K562 (cell line): ENCODE results near the gene KDF1. TPM values are rescaled to one million over a fixed set of nuclear protein-coding genes. Genes with fewer than 3 reads are reported as not detected.

Source experiments
- CAMTA2 ChIP-seq: fragments of 250-450 bp; sonication (Bioruptor Pico); conservative IDR thresholded peaks from 2 replicates; pipeline ENCODE4 v1.5.1; 2022
- FOXA1 ChIP-seq: fragments of 450-650 bp; IDR thresholded peaks from 2 replicates; pipeline ENCODE4 v1.6.1; 2016; ENCODE audit warnings: mild to moderate bottlenecking, borderline replicate concordance
- FOXA3 ChIP-seq, 2 experiments: fragments of 450-650 bp in 1 of 2; sonication (generic) in 1 of 2; formaldehyde crosslinking; IDR thresholded peaks in 1 of 2; conservative IDR thresholded peaks in 1 of 2; 2 replicates each; pipeline versions ENCODE4 v1.4.0 to v1.8.0; 2020 to 2022; ENCODE audit warnings: mild to moderate bottlenecking in 2 of 2, missing genetic modification reagents in 1 of 2
- HDAC6 ChIP-seq: IDR thresholded peaks from 2 replicates; pipeline ENCODE4 v1.6.1; 2012; ENCODE audit warnings: low read depth, mild to moderate bottlenecking, control low read depth, inconsistent platforms, low read length, moderate library complexity
- HNRNPL ChIP-seq: fragments of 200-400 bp; formaldehyde crosslinking; IDR thresholded peaks from 2 replicates; pipeline ENCODE4 v1.6.1; 2017; ENCODE audit warnings: low read depth, mild to moderate bottlenecking, low read length
- KLF10 ChIP-seq: fragments of 250-450 bp; sonication (Bioruptor Pico); IDR thresholded peaks from 2 replicates; pipeline ENCODE4 v1.6.1; 2021; ENCODE audit warnings: matching md5 sums
- L3MBTL2 ChIP-seq: fragments of 450-650 bp; IDR thresholded peaks from 2 replicates; pipeline ENCODE4 v1.6.1; 2016; ENCODE audit warnings: mild to moderate bottlenecking, moderate library complexity
- NCOA6 ChIP-seq: fragments of 450-650 bp; IDR thresholded peaks from 2 replicates; pipeline ENCODE4 v1.6.1; 2017; ENCODE audit warnings: mild to moderate bottlenecking
- NELFE ChIP-seq: IDR thresholded peaks from 2 replicates; pipeline ENCODE4 v1.6.1; 2011; ENCODE audit warnings: mild to moderate bottlenecking; ENCODE audit not compliant: insufficient read depth, insufficient read length
- PRMT5 ChIP-seq: sonication (generic); formaldehyde crosslinking; IDR thresholded peaks from 2 replicates; pipeline ENCODE4 v1.5.0; 2020; ENCODE audit warnings: missing genetic modification reagents
- PTRF ChIP-seq: fragments of 450-650 bp; IDR thresholded peaks from 2 replicates; pipeline ENCODE4 v1.6.1; 2016; ENCODE audit warnings: mild to moderate bottlenecking, missing genetic modification characterization, missing compliant biosample characterization
- PYGO2 ChIP-seq: fragments of 450-650 bp; IDR thresholded peaks from 2 replicates; pipeline ENCODE4 v1.6.1; 2016; ENCODE audit warnings: mild to moderate bottlenecking, missing genetic modification characterization, moderate library complexity, missing compliant biosample characterization
- RBM25 ChIP-seq: fragments of 200-400 bp; formaldehyde crosslinking; IDR thresholded peaks from 2 replicates; pipeline ENCODE4 v1.6.1; 2018; ENCODE audit warnings: low read length, low read depth, moderate library complexity; ENCODE audit not compliant: severe bottlenecking
- SAP30 ChIP-seq: fragments of 200-600 bp; sonication (generic); IDR thresholded peaks from 2 replicates; pipeline ENCODE4 v1.6.1; 2012; ENCODE audit warnings: borderline replicate concordance, low read depth, mild to moderate bottlenecking, moderate library complexity, low read length, control low read depth, inconsistent platforms; ENCODE audit not compliant: insufficient read depth, poor library complexity, severe bottlenecking
- SLC30A9 ChIP-seq: fragments of 250-450 bp; sonication (Bioruptor Pico); IDR thresholded peaks from 2 replicates; pipeline ENCODE4 v1.8.0; 2022; ENCODE audit warnings: mild to moderate bottlenecking, moderate library complexity
- ZC3H8 ChIP-seq: fragments of 450-650 bp; IDR thresholded peaks from 2 replicates; pipeline ENCODE4 v1.6.1; 2017
- ZFX ChIP-seq: sonication (generic); formaldehyde crosslinking; IDR thresholded peaks from 2 replicates; pipeline ENCODE4 v1.8.0; 2022; ENCODE audit warnings: mild to moderate bottlenecking, missing genetic modification reagents, moderate library complexity
- ZNF184 ChIP-seq: sonication (generic); formaldehyde crosslinking; IDR thresholded peaks from 2 replicates; pipeline ENCODE4 v1.5.0; 2020; ENCODE audit warnings: missing genetic modification reagents
- ZNF609 ChIP-seq: sonication (generic); formaldehyde crosslinking; IDR thresholded peaks from 2 replicates; pipeline ENCODE4 v1.8.1; 2023; ENCODE audit warnings: missing genetic modification reagents, mild to moderate bottlenecking, borderline replicate concordance
- ZNF668 ChIP-seq: fragments of 250-450 bp; sonication (Bioruptor Pico); IDR thresholded peaks from 2 replicates; pipeline ENCODE4 v1.8.0; 2022; ENCODE audit warnings: mild to moderate bottlenecking, inconsistent platforms
- ZNF79 ChIP-seq: fragments of 250-450 bp; sonication (Bioruptor Pico); IDR thresholded peaks from 2 replicates; pipeline ENCODE4 v1.4.0; 2020; ENCODE audit warnings: low read depth, mild to moderate bottlenecking, moderate library complexity
- polyA plus RNA-seq, 8 experiments: library from polyadenylated mRNA; depleted of rRNA in 4 of 8; stranded (reverse) in 5 of 8; unstranded in 3 of 8; fragments of >200 nt; fragmentation: Nextera tagmentation in 2 of 8; fragmentation: Illumina TruSeq in 1 of 8; extraction: Ambion mirVana in 2 of 8; extraction: Trizol in 1 of 8; gene quantifications; 2 replicates each; pipeline versions ENCODE4 v1.2.1 to v1.2.3, GENCODE V29; 2011 to 2014; ENCODE audit warnings: inconsistent platforms in 1 of 8, missing spikeins in 1 of 8
- total RNA-seq, 7 experiments: library from RNA; depleted of rRNA in 6 of 7; stranded (reverse); fragments of >200 nt in 6 of 7; fragmentation: Illumina TruSeq in 2 of 7; extraction: Trizol in 2 of 7; gene quantifications; 2 replicates each; pipeline versions ENCODE4 v1.2.1 to v1.2.3, GENCODE V29; 2011 to 2021; ENCODE audit warnings: low replicate concordance in 1 of 7

KDF1 gene
- total and polyA plus RNA-seq, 9 of the 15 experiments (the other 6 are each of a cell fraction or from before 2014, with no cell fraction given) = 0.38 to 1.9 (median 0.83) TPM

DNA sequence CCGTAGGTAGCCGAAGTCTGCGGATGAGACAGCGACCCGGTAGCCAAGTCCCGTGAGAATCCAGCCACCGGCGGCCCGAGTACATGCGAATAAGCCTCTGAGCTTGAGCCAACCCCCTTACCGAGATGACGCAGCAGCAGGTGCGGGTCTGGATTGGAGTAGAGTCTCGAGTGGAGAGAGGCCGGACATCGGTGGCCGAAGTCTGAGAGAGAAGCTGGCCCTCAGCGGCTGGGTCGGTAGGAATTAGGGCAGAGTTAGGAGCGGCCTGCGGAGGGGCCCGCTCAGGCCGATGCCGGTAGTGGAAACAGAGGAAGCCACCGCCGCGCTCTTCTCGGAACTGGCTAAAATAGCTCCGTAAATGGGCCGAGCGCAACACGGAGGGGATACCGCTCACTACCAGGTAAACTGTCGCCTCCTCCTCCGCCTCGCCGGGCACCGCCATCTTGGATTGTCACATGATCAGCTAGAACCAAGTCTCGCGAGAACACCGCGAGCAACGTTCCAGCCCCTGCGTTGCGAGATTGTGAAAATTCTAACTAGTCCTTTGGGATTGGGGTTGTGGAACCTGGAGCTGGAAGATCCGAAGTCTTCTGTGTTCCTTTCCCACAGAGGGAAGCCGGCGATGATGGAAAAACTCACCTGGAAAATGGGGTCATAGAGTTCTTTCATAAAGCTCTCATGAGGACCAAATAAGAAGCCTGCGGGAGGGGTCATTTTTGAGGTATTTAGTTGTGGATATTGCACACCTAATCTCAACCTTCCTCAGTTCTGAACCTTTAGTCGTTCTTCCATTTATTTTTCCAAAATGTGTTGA lies 60.1 kb downstream of the KDF1 start, which contains the start of gene GPATCH3 (continued):
- TF ChIP-seq ZNF609 (CRISPR knock-in tag) = peak; percentile 69; the same call in 1 of the 2 replicates
- no peak for TF ChIP-seq HNRNPL
- no peak for TF ChIP-seq NELFE
- no peak for TF ChIP-seq PYGO2 (tag)
- no peak for TF ChIP-seq SLC30A9 (CRISPR knock-in tag)
- no peak for TF ChIP-seq KLF10 (CRISPR knock-in tag)
- peak; percentile 93 for TF ChIP-seq ZFX (CRISPR knock-in tag)
- TF ChIP-seq RBM25 = peak; percentile 90
- no peak for TF ChIP-seq ZNF668 (CRISPR knock-in tag)
- peak; percentile 100 for TF ChIP-seq SAP30
- TF ChIP-seq FOXA3 (CRISPR knock-in tag; conservative IDR thresholded peaks at IDR 0.05 in 1 of 2, IDR thresholded peaks at IDR 0.05 in 1 of 2) = no peak; a peak in 1 of 4 replicates
- TF ChIP-seq HDAC6 = no peak
- no peak for TF ChIP-seq PTRF
- peak; percentile 62 for TF ChIP-seq L3MBTL2
- no peak for TF ChIP-seq NCOA6
- no peak for TF ChIP-seq FOXA1
- no peak for TF ChIP-seq CAMTA2 (CRISPR knock-in tag)
- 0 out of 2 replicates have a peak, but pooled peaks have one; percentile 20 for TF ChIP-seq ZNF79 (CRISPR knock-in tag)
- no peak for TF ChIP-seq ZC3H8
- no peak for TF ChIP-seq ZNF184
- no peak for TF ChIP-seq PRMT5 (CRISPR knock-in tag)
